ENCODE measurements around the gene CEP97. TPM values are rescaled to one million over a fixed set of nuclear protein-coding genes. Genes with fewer than 3 reads are reported as not detected.
A peak's percentile ranks its signal among the peaks of the same experiment; 100 is the strongest.
"Not testable (repeated sequence)": the region's sequence is repeated elsewhere in the genome, so short reads cannot be mapped to it uniquely, and the experiment has no call there.

Gene CEP97
- total RNA-seq, 2 experiments from 2014 or later = 23.3 to 26.2 TPM

- peak overlapping the region; percentile 97 for H3K27ac Mint-ChIP-seq
- CTCF ChIA-PET = interaction anchor here (0.6 to 3.4 kb wide), 9 partner anchors 9 to 543 kb away, joined by 3 to 28 read pairs (median 3); partner anchors contain the start of genes CEP97, PCNP, SENP7 and ZBTB11
- H3K36me3 Mint-ChIP-seq (ENCODE audit: low read depth) = peaks cover 43% of the 10 kb centered on the region
- H3K4me3 Mint-ChIP-seq = peak overlapping the region; percentile 97
- no peaks in the 10 kb centered on the region for H3K9me3 Mint-ChIP-seq (ENCODE audit: insufficient read depth)
- H3K4me1 Mint-ChIP-seq (ENCODE audit: low read depth) = peaks cover 38% of the 10 kb centered on the region
- ATAC-seq = peak; percentile 9
- POLR2A ChIA-PET = interaction anchor here (0.9 to 3.7 kb wide), 8 partner anchors 9 to 164 kb away, joined by 3 to 56 read pairs (median 6); partner anchors contain the start of genes CEP97, NFKBIZ and ZBTB11
- no peaks in the 10 kb centered on the region for H3K27me3 Mint-ChIP-seq (ENCODE audit: low read depth)
- no peak for DNase-seq
Observed at GRCh38 chr3:101685870-101686307, 38.5 kb upstream of the CEP97 start.

- H3K4me1 Mint-ChIP-seq (ENCODE audit: low read depth) = peaks cover 32% of the 10 kb centered on the region
- ChIA-PET POLR2A (interaction anchor here (0.6 to 3.7 kb wide), 10 partner anchors 11 to 162 kb away, joined by 3 to 56 read pairs (median 5); partner anchors contain the start of genes CEP97, NFKBIZ, NXPE3 and ZBTB11), CTCF (interaction anchor here (1.2 to 3.3 kb wide), 3 partner anchors 11 to 542 kb away, joined by 3 to 28 read pairs (median 3); partner anchors contain the start of genes CEP97 and ZBTB11)
- H3K27ac Mint-ChIP-seq = peak overlapping the region; percentile 97
- H3K36me3 Mint-ChIP-seq (ENCODE audit: low read depth) = peaks cover 29% of the 10 kb centered on the region
- no peaks in the 10 kb centered on the region for H3K27me3 Mint-ChIP-seq (ENCODE audit: low read depth)
- H3K9me3 Mint-ChIP-seq (ENCODE audit: insufficient read depth) = no peaks in the 10 kb centered on the region
- ATAC-seq (no peak), DNase-seq (no peak)
- peak overlapping the region; percentile 97 for H3K4me3 Mint-ChIP-seq
Observed at GRCh38 chr3:101687142-101687931, 37.1 kb upstream of the CEP97 start.

GRCh38 chr3:101689286-101689685, 35.1 kb upstream of the CEP97 start:
- Mint-ChIP-seq H3K4me3 (no peak overlapping the region), H3K36me3 (ENCODE audit: low read depth) (peaks cover 21% of the 10 kb centered on the region), H3K27me3 (ENCODE audit: low read depth) (no peaks in the 10 kb centered on the region), H3K4me1 (ENCODE audit: low read depth) (peaks cover 25% of the 10 kb centered on the region), H3K27ac (no peak overlapping the region), H3K9me3 (ENCODE audit: insufficient read depth) (no peaks in the 10 kb centered on the region)
- DNase-seq = no peak
- ChIA-PET CTCF (no interaction called here), POLR2A (no interaction called here)
- ATAC-seq = no peak

GRCh38 chr3:101690972-101691371, 33.4 kb upstream of the CEP97 start:
- Mint-ChIP-seq H3K4me3 (no peak overlapping the region), H3K36me3 (ENCODE audit: low read depth) (peaks cover 5% of the 10 kb centered on the region), H3K27ac (no peak overlapping the region), H3K9me3 (ENCODE audit: insufficient read depth) (no peaks in the 10 kb centered on the region), H3K27me3 (ENCODE audit: low read depth) (no peaks in the 10 kb centered on the region), H3K4me1 (ENCODE audit: low read depth) (peaks cover 19% of the 10 kb centered on the region)
- CTCF ChIA-PET = interaction anchor here (0.5 to 1.3 kb wide), 9 partner anchors 15 to 621 kb away, joined by 3 to 7 read pairs (median 3); no protein-coding TSS in a partner anchor
- DNase-seq = no peak
- POLR2A ChIA-PET = interaction anchor here (1.0 to 1.2 kb wide), 3 partner anchors 14 to 117 kb away, joined by 3 to 4 read pairs (median 3); partner anchors contain the start of gene PCNP
- ATAC-seq = no peak

GRCh38 chr3:101691685-101692671, 32.4 kb upstream of the CEP97 start:
- POLR2A ChIA-PET; H3K27ac Mint-ChIP-seq; H3K27me3 Mint-ChIP-seq (ENCODE audit: low read depth); H3K4me3 Mint-ChIP-seq; DNase-seq; H3K9me3 Mint-ChIP-seq (ENCODE audit: insufficient read depth); H3K36me3 Mint-ChIP-seq (ENCODE audit: low read depth); ATAC-seq: not testable (repeated sequence)
- H3K4me1 Mint-ChIP-seq (ENCODE audit: low read depth) = peaks cover 16% of the 10 kb centered on the region
- CTCF ChIA-PET = interaction anchor here (1.1 to 1.3 kb wide), 8 partner anchors 16 to 122 kb away, joined by 3 to 7 read pairs (median 4); no protein-coding TSS in a partner anchor

GRCh38 chr3:101693540-101693939, 30.9 kb upstream of the CEP97 start:
- CTCF ChIA-PET = interaction anchor here (0.8 to 1.1 kb wide), 4 partner anchors 11 to 112 kb away, joined by 3 to 5 read pairs (median 3); no protein-coding TSS in a partner anchor
- H3K4me3 Mint-ChIP-seq; H3K36me3 Mint-ChIP-seq (ENCODE audit: low read depth); H3K9me3 Mint-ChIP-seq (ENCODE audit: insufficient read depth); H3K4me1 Mint-ChIP-seq (ENCODE audit: low read depth); H3K27me3 Mint-ChIP-seq (ENCODE audit: low read depth); H3K27ac Mint-ChIP-seq; POLR2A ChIA-PET: not testable (repeated sequence)
- ATAC-seq = peak; percentile 91
- DNase-seq = peak; percentile 55

GRCh38 chr3:101694836-101695235, 29.6 kb upstream of the CEP97 start:
- H3K27me3 Mint-ChIP-seq (ENCODE audit: low read depth); H3K4me1 Mint-ChIP-seq (ENCODE audit: low read depth); H3K36me3 Mint-ChIP-seq (ENCODE audit: low read depth); H3K27ac Mint-ChIP-seq; POLR2A ChIA-PET; ATAC-seq; H3K4me3 Mint-ChIP-seq; DNase-seq; H3K9me3 Mint-ChIP-seq (ENCODE audit: insufficient read depth): not testable (repeated sequence)
- CTCF ChIA-PET = interaction anchor here (0.6 to 1.3 kb wide), 3 partner anchors 31 to 107 kb away, joined by 3 to 4 read pairs (median 3); no protein-coding TSS in a partner anchor

GRCh38 chr3:101695779-101696372, 28.5 kb upstream of the CEP97 start:
- Mint-ChIP-seq H3K4me3 (no peak overlapping the region), H3K36me3 (ENCODE audit: low read depth) (no peaks in the 10 kb centered on the region), H3K27ac (no peak overlapping the region), H3K4me1 (ENCODE audit: low read depth) (peaks cover 5% of the 10 kb centered on the region), H3K27me3 (ENCODE audit: low read depth) (no peaks in the 10 kb centered on the region), H3K9me3 (ENCODE audit: insufficient read depth) (no peaks in the 10 kb centered on the region)
- ATAC-seq (no peak), DNase-seq (peak; percentile 64)
- ChIA-PET CTCF (interaction anchor here (0.6 to 1.0 kb wide), 6 partner anchors 24 to 530 kb away, joined by 3 to 4 read pairs (median 3); no protein-coding TSS in a partner anchor), POLR2A (no interaction called here)

GRCh38 chr3:101701696-101702634, 22.4 kb upstream of the CEP97 start:
- Mint-ChIP-seq H3K36me3 (ENCODE audit: low read depth) (no peaks in the 10 kb centered on the region), H3K9me3 (ENCODE audit: insufficient read depth) (no peaks in the 10 kb centered on the region), H3K27ac (no peak overlapping the region), H3K27me3 (ENCODE audit: low read depth) (no peaks in the 10 kb centered on the region), H3K4me3 (no peak overlapping the region), H3K4me1 (ENCODE audit: low read depth) (no peaks in the 10 kb centered on the region)
- ATAC-seq (no peak), DNase-seq (no peak)
- POLR2A ChIA-PET = no interaction called here
- CTCF ChIA-PET = interaction anchor here (0.9 kb wide), 1 partner anchor 22 kb away, joined by 3 read pairs; the partner anchor contains the start of gene CEP97

GRCh38 chr3:101702726-101703125, 21.7 kb upstream of the CEP97 start:
- H3K9me3 Mint-ChIP-seq (ENCODE audit: insufficient read depth) = no peaks in the 10 kb centered on the region
- ChIA-PET CTCF (interaction anchor here (0.9 kb wide), 1 partner anchor 22 kb away, joined by 3 read pairs; the partner anchor contains the start of gene CEP97), POLR2A (no interaction called here)
- H3K27ac Mint-ChIP-seq = no peak overlapping the region
- DNase-seq = no peak
- no peaks in the 10 kb centered on the region for H3K4me1 Mint-ChIP-seq (ENCODE audit: low read depth)
- no peaks in the 10 kb centered on the region for H3K27me3 Mint-ChIP-seq (ENCODE audit: low read depth)
- ATAC-seq = no peak
- H3K36me3 Mint-ChIP-seq (ENCODE audit: low read depth) = no peaks in the 10 kb centered on the region
- H3K4me3 Mint-ChIP-seq = no peak overlapping the region
